GM18505 (cell line): ENCODE data around the gene GAL3ST2.
"Not testable (repeated sequence)": the region's sequence is repeated elsewhere in the genome, so short reads cannot be mapped to it uniquely, and the experiment has no call there.

Experiments
- ATAC-seq: cut with Tn5 transposase; IDR thresholded peaks from one replicate; pipeline ENCODE4 v1.9.1; 2021; ENCODE audit not compliant: unreplicated experiment
- POLR2A ChIP-seq: IDR thresholded peaks from 4 replicates; pipeline ENCODE4 v1.6.1; 2011; ENCODE audit warnings: borderline replicate concordance; ENCODE audit not compliant: insufficient read depth, insufficient read length; ENCODE audit errors: extremely low read depth

Gene GAL3ST2

GRCh38 chr2:241816431-241817121 lies 40.0 kb downstream of the GAL3ST2 start:
- TF ChIP-seq POLR2A: no peak
- no peak for ATAC-seq

GRCh38 chr2:241817126-241817820 lies 40.7 kb downstream of the GAL3ST2 start:
- no peak for TF ChIP-seq POLR2A
- no peak for ATAC-seq

GRCh38 chr2:241817821-241818215 lies 41.2 kb downstream of the GAL3ST2 start:
- not testable (repeated sequence) for ATAC-seq

DNA sequence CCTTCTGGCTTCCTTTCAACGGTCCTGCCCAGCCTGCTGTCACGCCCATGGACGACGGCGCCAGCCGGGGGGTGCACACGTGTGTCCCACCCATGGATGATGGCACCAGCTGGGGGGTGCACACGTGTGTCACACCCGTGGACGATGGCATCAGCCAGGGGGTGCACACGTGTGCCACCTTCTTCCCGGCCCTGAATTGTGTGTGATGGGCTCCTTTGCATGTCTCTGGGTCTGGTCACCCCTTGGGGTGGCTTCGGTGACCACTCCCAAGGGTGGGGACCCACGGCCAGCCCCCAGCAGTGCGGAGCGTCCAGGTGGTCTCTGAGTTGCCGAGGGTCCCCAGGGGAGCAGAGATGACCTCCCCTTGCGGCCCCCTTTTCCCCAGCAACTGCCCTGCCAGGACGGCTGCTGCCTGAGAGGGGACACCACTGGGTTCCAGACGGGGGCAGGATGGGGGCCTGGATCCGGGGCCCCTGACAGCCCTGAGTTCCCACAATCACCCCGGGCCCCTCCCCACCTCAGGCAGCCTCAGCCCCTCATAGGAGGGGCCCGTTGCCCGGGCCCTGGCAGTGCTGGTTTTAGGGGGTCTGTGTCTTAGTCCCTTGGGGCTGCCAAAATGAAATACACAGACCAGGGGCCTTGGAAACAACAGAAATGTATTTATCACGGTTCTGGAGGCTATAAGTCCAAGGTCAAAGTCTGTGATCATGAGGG lies 41.8 kb downstream of the GAL3ST2 start:
- no peak for TF ChIP-seq POLR2A
- no peak for ATAC-seq

- no peak for TF ChIP-seq POLR2A
- ATAC-seq: no peak
Measured at GRCh38 chr2:241818943-241819270, 42.3 kb downstream of the GAL3ST2 start.

DNA sequence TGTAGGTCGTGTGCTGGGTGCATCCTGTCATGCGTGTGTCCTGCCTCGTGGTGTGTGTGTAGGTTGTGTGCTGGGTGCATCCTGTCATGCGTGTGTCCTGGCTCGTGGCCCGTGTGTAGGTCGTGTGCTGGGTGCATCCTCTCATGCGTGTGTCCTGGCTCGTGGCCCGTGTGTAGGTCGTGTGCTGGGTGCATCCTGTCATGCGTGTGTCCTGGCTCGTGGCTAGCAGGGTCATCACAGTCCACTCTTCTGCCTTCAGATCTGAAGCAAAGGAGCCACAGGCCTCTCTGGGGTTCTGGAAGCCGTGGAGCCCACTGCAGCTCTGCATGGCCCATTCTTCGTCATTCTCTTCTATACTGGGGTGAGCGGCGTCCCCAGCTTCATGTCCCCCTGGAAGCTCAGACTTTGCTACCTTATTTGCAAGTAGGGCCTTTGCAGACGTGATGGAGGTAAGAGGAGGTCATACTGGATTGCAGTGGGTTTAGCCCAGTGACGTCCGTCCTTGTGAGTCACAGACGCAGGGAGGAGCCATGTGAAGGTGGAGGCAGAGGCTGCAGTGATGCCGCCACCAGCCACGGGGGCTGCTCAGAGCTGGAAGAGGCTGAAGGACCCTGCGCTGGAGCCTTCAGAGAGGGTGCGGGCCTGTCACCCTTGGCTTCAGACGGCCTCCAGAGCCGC lies 43.5 kb downstream of the GAL3ST2 start:
- ATAC-seq: not testable (repeated sequence)

DNA sequence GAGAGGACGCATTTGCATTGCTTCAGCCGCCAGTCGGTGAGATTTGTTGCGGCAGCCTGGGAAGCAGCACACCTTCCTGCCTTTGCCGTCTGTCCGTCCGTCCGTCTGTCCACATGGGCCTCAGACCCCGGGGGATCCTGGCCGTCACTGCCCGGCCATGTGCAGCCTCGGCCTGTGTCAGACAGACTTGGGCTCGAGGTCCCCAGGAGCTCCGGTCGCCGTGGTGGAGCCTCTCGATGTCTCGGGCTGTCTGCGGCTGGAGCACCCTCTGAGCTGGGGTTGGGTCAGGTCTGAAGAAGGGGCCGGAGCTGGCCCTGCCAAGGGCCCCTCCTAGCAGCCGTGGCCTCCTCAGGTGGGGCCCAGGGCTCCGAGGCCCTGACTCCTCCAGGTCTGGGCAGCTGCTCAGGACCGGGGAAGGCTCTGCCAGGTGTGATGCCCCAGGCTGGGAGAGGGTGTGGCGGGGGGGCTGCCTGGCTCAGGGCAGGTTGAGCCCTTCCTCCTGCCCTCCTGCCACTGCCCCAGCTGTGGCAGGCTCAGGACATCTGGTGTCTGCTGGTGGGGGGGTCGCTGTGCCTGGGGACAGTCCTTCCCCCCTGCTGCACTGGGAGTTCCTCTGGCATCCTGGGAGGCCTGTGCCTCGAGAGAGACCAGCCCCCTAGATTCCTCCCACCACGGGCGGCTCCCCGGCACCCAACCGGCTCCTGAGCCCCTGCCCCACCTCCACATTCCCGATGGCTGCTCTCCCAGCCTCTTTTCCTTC lies 44.2 kb downstream of the GAL3ST2 start:
- no peak for TF ChIP-seq POLR2A
- ATAC-seq: no peak

DNA sequence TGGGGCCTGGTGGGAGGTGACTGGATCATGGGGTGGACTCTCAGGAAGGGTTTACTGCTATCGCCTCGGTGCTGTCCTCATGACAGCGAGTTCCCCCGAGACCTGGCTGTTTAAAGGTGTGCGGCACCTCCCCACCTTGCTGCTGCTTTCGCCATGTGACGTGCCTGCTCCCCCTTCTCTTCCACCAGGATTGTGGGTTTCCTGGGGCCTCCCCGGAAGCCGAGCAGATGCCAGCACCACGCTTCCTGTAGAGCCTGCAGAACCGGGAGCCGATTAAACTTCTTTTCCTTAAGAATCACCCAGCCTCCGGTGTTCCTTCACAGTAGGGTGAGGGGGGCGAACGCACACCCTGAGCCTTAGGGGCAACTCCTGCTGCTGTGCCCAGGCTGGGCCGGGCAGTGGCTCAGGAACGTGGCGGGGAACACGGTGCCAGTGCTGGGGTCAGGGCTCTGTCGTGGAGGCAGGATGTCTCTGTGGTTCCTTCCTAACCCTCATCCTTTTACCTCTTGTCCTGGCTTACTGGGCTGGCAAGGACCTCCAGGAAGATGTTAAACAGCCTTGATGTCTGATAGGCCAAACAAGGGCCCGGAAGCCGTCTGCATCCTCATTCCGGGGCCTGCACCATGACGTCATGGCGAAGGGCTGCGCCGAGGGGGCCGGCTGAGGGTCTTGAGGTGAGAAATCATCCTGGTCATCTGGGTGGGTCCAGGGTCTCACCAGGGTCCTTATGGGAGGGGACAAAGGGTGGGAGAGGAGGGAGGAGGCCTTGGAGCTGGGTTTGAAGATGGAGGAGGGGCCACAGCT lies 45.0 kb downstream of the GAL3ST2 start:
- TF ChIP-seq POLR2A: no peak
- no peak for ATAC-seq

DNA sequence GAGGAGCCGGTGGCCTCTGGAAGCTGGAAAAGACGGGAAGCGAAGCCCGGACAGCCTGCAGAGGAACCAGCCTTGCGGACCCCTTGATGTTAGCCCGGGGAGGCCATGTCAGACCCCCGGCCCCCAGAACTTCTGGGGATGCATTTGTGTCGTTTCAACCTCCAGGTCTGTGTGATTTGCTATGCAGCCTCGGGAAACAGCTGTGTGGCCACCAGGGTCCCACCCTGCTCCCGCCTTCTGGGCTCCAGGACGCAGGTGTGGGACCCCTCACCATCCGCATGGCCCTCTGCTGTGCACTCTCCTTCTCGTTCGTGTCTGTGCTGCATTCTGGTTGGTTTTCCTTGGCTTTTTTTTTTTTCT lies 45.6 kb downstream of the GAL3ST2 start:
- ATAC-seq: no peak

GRCh38 chr2:241823531-241824437 lies 47.2 kb downstream of the GAL3ST2 start:
- ATAC-seq: not testable (repeated sequence)

More for the DNA sequence above, 45.6 kb downstream of the GAL3ST2 start:
- no peak for TF ChIP-seq POLR2A

DNA sequence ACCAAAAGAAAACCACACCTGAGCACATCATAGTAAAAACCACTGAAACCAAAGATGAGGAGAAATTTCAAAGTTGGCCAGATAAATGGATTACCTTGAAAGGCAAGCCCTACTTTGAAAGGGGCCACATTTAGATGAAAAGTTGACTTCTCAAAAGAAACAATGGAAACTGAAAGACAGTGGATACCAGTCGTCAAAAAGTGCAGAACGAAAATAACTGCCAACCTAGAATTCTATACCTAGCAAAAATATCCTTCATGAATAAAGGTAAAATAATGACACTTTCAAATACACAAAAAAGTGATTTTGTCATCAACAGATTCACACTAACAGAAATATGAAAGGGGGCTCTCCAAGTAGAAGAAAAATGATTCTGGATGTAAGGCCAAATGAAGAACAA lies 50.8 kb downstream of the GAL3ST2 start:
- no peak for ATAC-seq
- TF ChIP-seq POLR2A: no peak
